Fibroblast of villous mesenchyme (primary cell): ENCODE data around the gene SOX14. TPM values are rescaled to one million over a fixed set of nuclear protein-coding genes. Genes with fewer than 3 reads are reported as not detected.

Experiments used
- DNase-seq: peaks from one replicate; pipeline ENCODE4 v3.0.0-alpha.2; 2010; ENCODE audit warnings: low read depth
- H3K4me3 ChIP-seq: 2 replicates; pipeline ENCODE4 v1.5.1; 2011; ENCODE audit warnings: low read depth, mild to moderate bottlenecking, low read length
- CTCF ChIP-seq: IDR thresholded peaks from 2 replicates; pipeline ENCODE4 v1.5.1; 2012; ENCODE audit warnings: low read depth, mild to moderate bottlenecking, low read length; ENCODE audit not compliant: insufficient read depth
- total RNA-seq: library from RNA; depleted of rRNA; stranded (reverse); fragments of >200 nt; gene quantifications from 2 replicates; pipeline ENCODE4 v1.2.3, GENCODE V29; 2012

The SOX14 gene
- total RNA-seq, 1 donor = not detected

- H3K4me3 ChIP-seq = no peak overlapping the region
- no peak for TF ChIP-seq CTCF
- DNase-seq = no peak
These were observed 4.6 kb upstream of the SOX14 start for GRCh38 chr3:137759505-137759904.

GRCh38 chr3:137760341-137761098, 3.6 kb upstream of the SOX14 start:
- no peak overlapping the region for H3K4me3 ChIP-seq
- DNase-seq = no peak
- no peak for TF ChIP-seq CTCF

- no peak for TF ChIP-seq CTCF
- no peak for DNase-seq
- no peak overlapping the region for H3K4me3 ChIP-seq
These were observed 3.0 kb upstream of the SOX14 start for GRCh38 chr3:137761099-137761562.

- no peak for DNase-seq
- H3K4me3 ChIP-seq = no peak overlapping the region
- no peak for TF ChIP-seq CTCF
These were observed 2.3 kb upstream of the SOX14 start for GRCh38 chr3:137761563-137762503.

- H3K4me3 ChIP-seq = no peak overlapping the region
- TF ChIP-seq CTCF = no peak
- no peak for DNase-seq
These were observed 1.2 kb upstream of the SOX14 start for GRCh38 chr3:137762674-137763593.

GRCh38 chr3:137763594-137763938, 549 bp upstream of the SOX14 start:
- no peak for DNase-seq
- no peak overlapping the region for H3K4me3 ChIP-seq
- TF ChIP-seq CTCF = no peak
